SK-N-SH (cell line): ENCODE measurements around the gene DRGX. TPM values are rescaled to one million over a fixed set of nuclear protein-coding genes. Genes with fewer than 3 reads are reported as not detected.

ENCODE experiments used
- CTCF ChIA-PET: fragments of 300-600, 350-600 bp; formaldehyde crosslinking; extraction: SDS; loops from one replicate; lab custom pipeline; 2021; lab: Yijun Ruan, JAX
- POLR2A ChIA-PET: fragments of 350-600 bp; sonication (Branson Sonifier 250); formaldehyde crosslinking; extraction: SDS; loops from one replicate; lab custom pipeline; 2020; ENCODE audit warnings: antibody characterized with exemption, inconsistent platforms; lab: Yijun Ruan, JAX
- DNase-seq: peaks from one replicate; pipeline ENCODE4 v3.0.0; 2012
- H2AFZ ChIP-seq: fragments of 200-600 bp; sonication (generic); 2 replicates; pipeline ENCODE4 v1.8.1; 2016; ENCODE audit warnings: antibody characterized with exemption, mild to moderate bottlenecking, low read depth
- H3F3A ChIP-seq: fragments of 200-600 bp; sonication (generic); replicated peaks from 2 replicates; pipeline ENCODE3; 2016; ENCODE audit warnings: antibody characterized with exemption, mild to moderate bottlenecking; ENCODE audit not compliant: insufficient read depth
- H3K27ac ChIP-seq, 2 experiments: fragments of 200-500 bp in 1 of 2; fragments of 200-600 bp in 1 of 2; sonication (Bioruptor generic) in 1 of 2; sonication (generic), shearing (Covaris generic) in 1 of 2; 2 replicates each; pipeline versions ENCODE4 v1.5.1 to v1.6.1; 2014 to 2016; ENCODE audit warnings: low read depth in 2 of 2, inconsistent platforms in 1 of 2, low read length in 1 of 2, mild to moderate bottlenecking in 1 of 2, mixed read lengths in 1 of 2
- H3K27me3 ChIP-seq: fragments of 200-600 bp; sonication (generic), shearing (Covaris generic); 2 replicates; pipeline ENCODE4 v1.6.1; 2016; ENCODE audit warnings: mixed run types; ENCODE audit not compliant: insufficient read depth
- H3K36me3 ChIP-seq, 2 experiments: fragments of 200-500 bp in 1 of 2; fragments of 200-600 bp in 1 of 2; sonication (Bioruptor generic) in 1 of 2; sonication (generic) in 1 of 2; replicated peaks in 1 of 2; 2 replicates each; pipeline versions ENCODE3 to v1.5.1; 2014 to 2016; ENCODE audit warnings: low read length in 1 of 2, mild to moderate bottlenecking in 1 of 2; ENCODE audit not compliant: insufficient read depth in 2 of 2, control insufficient read depth in 1 of 2
- H3K4me1 ChIP-seq, 2 experiments: fragments of 200-500 bp in 1 of 2; fragments of 200-600 bp in 1 of 2; sonication (Bioruptor generic) in 1 of 2; sonication (generic), shearing (Covaris generic) in 1 of 2; 2 replicates each; pipeline versions ENCODE4 v1.5.1 to v1.6.1; 2014 to 2016; ENCODE audit warnings: low read depth in 1 of 2, low read length in 1 of 2, mixed run types in 1 of 2; ENCODE audit not compliant: insufficient read depth in 2 of 2, control insufficient read depth in 1 of 2
- H3K4me2 ChIP-seq: fragments of 200-600 bp; sonication (generic), shearing (Covaris generic); 2 replicates; pipeline ENCODE4 v1.6.1; 2017; ENCODE audit warnings: mixed run types
- H3K4me3 ChIP-seq, 2 experiments: fragments of 200-500 bp in 1 of 2; fragments of 200-600 bp in 1 of 2; sonication (Bioruptor generic) in 1 of 2; sonication (generic), shearing (Covaris generic) in 1 of 2; 2 replicates each; pipeline versions ENCODE4 v1.5.1 to v1.8.1; 2014 to 2016; ENCODE audit warnings: low read depth in 2 of 2, inconsistent platforms in 1 of 2, low read length in 1 of 2, mild to moderate bottlenecking in 1 of 2, mixed read lengths in 1 of 2, moderate library complexity in 1 of 2
- H3K79me2 ChIP-seq: fragments of 200-600 bp; sonication (generic); 2 replicates; pipeline ENCODE4 v1.8.1; 2017; ENCODE audit warnings: mild to moderate bottlenecking; ENCODE audit not compliant: insufficient read depth
- H3K9ac ChIP-seq: fragments of 200-600 bp; sonication (generic); 2 replicates; pipeline ENCODE4 v1.6.1; 2017; ENCODE audit warnings: mixed run types
- H3K9me2 ChIP-seq: fragments of 200-600 bp; sonication (generic); 2 replicates; pipeline ENCODE4 v1.6.1; 2017; ENCODE audit warnings: mixed run types
- H3K9me3 ChIP-seq: fragments of 200-600 bp; sonication (generic); 2 replicates; pipeline ENCODE4 v1.6.1; 2017; ENCODE audit warnings: mixed run types, mild to moderate bottlenecking, moderate library complexity
- H4K20me1 ChIP-seq: fragments of 200-600 bp; sonication (generic); 2 replicates; pipeline ENCODE4 v1.6.1; 2017; ENCODE audit warnings: mild to moderate bottlenecking, mixed run types; ENCODE audit not compliant: insufficient read depth
- CHD2 ChIP-seq: fragments of 150-350 bp; IDR thresholded peaks from 2 replicates; pipeline ENCODE4 v1.6.1; 2018; ENCODE audit warnings: low read length; ENCODE audit not compliant: partially characterized antibody
- CTCF ChIP-seq: fragments of 200-600 bp; sonication (generic); IDR thresholded peaks from 2 replicates; pipeline ENCODE4 v1.6.1; 2017; ENCODE audit warnings: antibody characterized with exemption, mild to moderate bottlenecking, moderate library complexity
- ELF1 ChIP-seq: IDR thresholded peaks from 2 replicates; pipeline ENCODE4 v1.4.0; 2012
- EZH2phosphoT487 ChIP-seq: fragments of 200-600 bp; sonication (generic); IDR thresholded peaks from 2 replicates; pipeline ENCODE4 v1.6.1; 2017; ENCODE audit warnings: low read depth, mixed run types, mild to moderate bottlenecking, antibody characterized with exemption, moderate library complexity, borderline replicate concordance
- GABPA ChIP-seq: IDR thresholded peaks from 2 replicates; pipeline ENCODE4 v1.4.0; 2012; ENCODE audit warnings: low read depth, mild to moderate bottlenecking
- GATA2 ChIP-seq: sonication (generic); formaldehyde crosslinking; IDR thresholded peaks from 2 replicates; pipeline ENCODE4 v1.5.0; 2020; ENCODE audit warnings: mild to moderate bottlenecking, missing genetic modification reagents
- MAX ChIP-seq: IDR thresholded peaks from 2 replicates; pipeline ENCODE4 v1.4.0; 2012; ENCODE audit warnings: low read depth
- MXI1 ChIP-seq: IDR thresholded peaks from 2 replicates; pipeline ENCODE4 v1.6.1; 2012; ENCODE audit warnings: mild to moderate bottlenecking, low read depth, low read length, improper control_type of control experiment
- NRF1 ChIP-seq: IDR thresholded peaks from 2 replicates; pipeline ENCODE4 v1.6.1; 2012; ENCODE audit warnings: low read depth, mild to moderate bottlenecking, low read length
- SMC3 ChIP-seq: IDR thresholded peaks from 2 replicates; pipeline ENCODE4 v1.6.1; 2012; ENCODE audit warnings: low read depth, low read length, improper control_type of control experiment
- TEAD4 ChIP-seq: IDR thresholded peaks from 2 replicates; pipeline ENCODE4 v1.4.0; 2012; ENCODE audit warnings: mild to moderate bottlenecking, borderline replicate concordance; ENCODE audit not compliant: insufficient read depth
- USF1 ChIP-seq: IDR thresholded peaks from 2 replicates; pipeline ENCODE4 v1.4.0; 2012; ENCODE audit warnings: low read depth, borderline replicate concordance
- USF2 ChIP-seq: fragments of 150-350 bp; IDR thresholded peaks from 2 replicates; pipeline ENCODE4 v1.6.1; 2017; ENCODE audit warnings: antibody characterized with exemption, low read length, low read depth, borderline replicate concordance
- YY1 ChIP-seq: IDR thresholded peaks from 2 replicates; pipeline ENCODE4 v1.4.0; 2012; ENCODE audit warnings: low read depth, mild to moderate bottlenecking
- ZBTB33 ChIP-seq: IDR thresholded peaks from 2 replicates; pipeline ENCODE4 v1.4.0; 2012; ENCODE audit warnings: low read depth, borderline replicate concordance
- WGBS: methylation state at CpG from one replicate; pipeline ENCODE4 v1.1.6; 2017; ENCODE audit warnings: low lambda C conversion rate; 5-methylcytosine and 5-hydroxymethylcytosine counted together
- polyA plus RNA-seq, 3 experiments: library from polyadenylated mRNA; depleted of rRNA; stranded (reverse); fragments of >200 nt; gene quantifications; 2 replicates each; pipeline ENCODE4 v1.2.3, GENCODE V29; 2012

DRGX gene
- polyA plus RNA-seq, 1 of the 3 experiments (the other 2 are of a cell fraction), result not detected

- ChIA-PET CTCF (interaction anchor here (1.0 kb wide), 1 partner anchor 10 kb away, joined by 3 read pairs; no protein-coding TSS in a partner anchor), POLR2A (no interaction called here)
- Histone ChIP-seq H3K79me2 (no peaks in the 10 kb centered on the region), H4K20me1 (no peaks in the 10 kb centered on the region), H3K4me3 (no peak overlapping the region), H3K4me1 (no peaks in the 10 kb centered on the region; a peak in 1 of 4 replicates), H3K9me2 (no peaks in the 10 kb centered on the region), H3K4me2 (no peak overlapping the region), H3K27me3 (no peaks in the 10 kb centered on the region), H3K36me3 (no peaks in the 10 kb centered on the region), H3K27ac (no peak overlapping the region), H2AFZ (no peak overlapping the region), H3F3A (no peaks in the 10 kb centered on the region), H3K9ac (no peak overlapping the region), H3K9me3 (no peaks in the 10 kb centered on the region)
- DNase-seq, result no peak
- no peak for TF ChIP-seq ELF1
- TF ChIP-seq USF2, result no peak
- no peak for TF ChIP-seq SMC3
- TF ChIP-seq TEAD4, result no peak
- no peak for TF ChIP-seq EZH2phosphoT487
- no peak for TF ChIP-seq USF1
- no peak for TF ChIP-seq MXI1
- TF ChIP-seq GABPA, result no peak
These were observed 45.8 kb downstream of the DRGX start for GRCh38 chr10:49350138-49350537.

- DNase-seq, result no peak
- no peak overlapping the region for H3K4me3 ChIP-seq
- H3K9me3 ChIP-seq, result no peaks in the 10 kb centered on the region
- POLR2A ChIA-PET, result no interaction called here
- no peak for TF ChIP-seq CTCF
- TF ChIP-seq YY1, result no peak
- no peak for TF ChIP-seq EZH2phosphoT487
- no peak for TF ChIP-seq ZBTB33
- no peak for TF ChIP-seq NRF1
- TF ChIP-seq GATA2 (CRISPR knock-in tag), result no peak
- TF ChIP-seq CHD2, result no peak
- no peak for TF ChIP-seq MAX
- TF ChIP-seq, all 33 proteins: peak for 0
- CTCF ChIA-PET, result no interaction called here
- H3K27ac ChIP-seq, result no peak overlapping the region
- H3K9ac ChIP-seq, result no peak overlapping the region
- H3K9me2 ChIP-seq, result no peaks in the 10 kb centered on the region
- no peaks in the 10 kb centered on the region for H3K27me3 ChIP-seq
- WGBS, result 55% methylated on average over 4 of the region's 4 CpGs
- H4K20me1 ChIP-seq, result no peaks in the 10 kb centered on the region
- no peak overlapping the region for H2AFZ ChIP-seq
- H3K79me2 ChIP-seq, result no peaks in the 10 kb centered on the region
- no peak overlapping the region for H3K4me2 ChIP-seq
- no peaks in the 10 kb centered on the region; a peak in 1 of 4 replicates for H3K4me1 ChIP-seq
- H3F3A ChIP-seq, result no peaks in the 10 kb centered on the region
- no peaks in the 10 kb centered on the region for H3K36me3 ChIP-seq
These were observed 46.5 kb downstream of the DRGX start for GRCh38 chr10:49349390-49349789.
